GM21367 (cell line): ENCODE results near the gene ARHGAP22.

Experiments
- ATAC-seq: cut with Tn5 transposase; IDR thresholded peaks from one replicate; pipeline ENCODE4 v1.9.1; 2021; ENCODE audit not compliant: unreplicated experiment

ARHGAP22 gene

DNA sequence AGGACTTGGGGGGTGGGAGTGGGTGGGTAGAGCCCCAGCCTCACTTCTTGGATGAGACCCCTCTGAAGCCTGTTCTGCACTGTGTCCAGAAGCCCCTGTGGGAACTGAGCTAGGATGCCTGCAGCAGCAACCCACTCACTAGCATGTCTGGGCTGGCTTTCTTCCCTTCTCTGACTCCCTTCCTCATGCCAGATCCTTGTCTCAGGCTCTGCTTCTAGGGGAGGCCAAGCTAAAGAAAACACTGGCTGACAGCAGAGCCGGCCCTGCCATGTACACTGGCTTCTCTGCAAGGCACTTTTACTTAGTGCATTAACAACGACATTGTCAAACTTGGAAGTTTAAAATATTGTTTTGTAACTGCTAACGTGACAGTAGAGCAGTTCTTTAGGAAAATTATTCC is 50.2 kb downstream of the ARHGAP22 start:
- no peak for ATAC-seq

DNA sequence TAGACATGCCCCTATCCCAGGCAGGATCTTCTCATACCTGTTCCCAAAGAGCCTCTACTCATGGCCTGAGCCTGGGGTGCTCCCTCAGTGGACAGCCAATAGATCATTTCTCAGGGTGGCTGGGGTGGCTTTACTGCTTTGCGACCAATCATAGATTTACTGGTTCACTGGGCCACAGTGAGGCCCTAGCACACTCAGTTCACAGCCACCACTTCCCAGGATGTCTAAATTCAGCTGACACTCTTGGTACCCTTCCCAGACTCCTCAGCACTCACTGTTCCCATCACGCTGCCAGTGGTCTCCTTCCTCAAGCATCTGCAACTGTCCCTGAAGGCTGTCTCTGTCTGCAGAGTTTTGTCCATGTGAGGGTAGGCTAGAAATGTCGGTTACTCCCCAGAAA is 50.6 kb downstream of the ARHGAP22 start:
- ATAC-seq, result no peak

DNA sequence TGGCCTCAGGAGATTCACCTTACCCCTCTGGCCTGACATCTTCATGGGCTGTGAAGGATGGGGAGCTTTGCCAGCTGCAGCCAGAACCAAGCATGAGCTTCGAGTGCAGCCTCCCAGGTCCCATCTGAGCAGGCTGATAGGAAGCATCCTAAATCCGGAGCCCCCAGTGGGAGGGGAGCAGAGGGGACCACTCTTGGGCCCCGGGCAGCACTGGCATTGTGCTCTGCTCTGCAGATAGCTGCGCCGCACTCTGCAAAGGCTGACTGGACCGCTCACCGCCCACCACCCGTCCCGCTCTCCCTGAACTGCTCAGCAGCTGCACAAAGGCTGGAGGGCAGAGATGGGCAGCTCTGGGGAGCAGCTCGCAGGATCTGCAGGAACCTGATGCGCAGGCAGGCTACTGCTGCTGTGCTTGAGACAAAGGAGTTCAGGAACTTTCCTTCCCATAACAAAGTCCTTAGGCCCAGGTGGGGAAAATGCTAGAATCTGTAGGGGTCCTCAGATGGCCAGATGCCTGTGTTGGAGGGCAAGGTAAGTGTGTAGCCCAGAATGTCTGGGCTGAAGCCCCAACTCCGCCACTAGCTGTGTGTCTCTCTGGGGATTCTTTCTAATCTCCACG is 51.8 kb downstream of the ARHGAP22 start:
- no peak for ATAC-seq

DNA sequence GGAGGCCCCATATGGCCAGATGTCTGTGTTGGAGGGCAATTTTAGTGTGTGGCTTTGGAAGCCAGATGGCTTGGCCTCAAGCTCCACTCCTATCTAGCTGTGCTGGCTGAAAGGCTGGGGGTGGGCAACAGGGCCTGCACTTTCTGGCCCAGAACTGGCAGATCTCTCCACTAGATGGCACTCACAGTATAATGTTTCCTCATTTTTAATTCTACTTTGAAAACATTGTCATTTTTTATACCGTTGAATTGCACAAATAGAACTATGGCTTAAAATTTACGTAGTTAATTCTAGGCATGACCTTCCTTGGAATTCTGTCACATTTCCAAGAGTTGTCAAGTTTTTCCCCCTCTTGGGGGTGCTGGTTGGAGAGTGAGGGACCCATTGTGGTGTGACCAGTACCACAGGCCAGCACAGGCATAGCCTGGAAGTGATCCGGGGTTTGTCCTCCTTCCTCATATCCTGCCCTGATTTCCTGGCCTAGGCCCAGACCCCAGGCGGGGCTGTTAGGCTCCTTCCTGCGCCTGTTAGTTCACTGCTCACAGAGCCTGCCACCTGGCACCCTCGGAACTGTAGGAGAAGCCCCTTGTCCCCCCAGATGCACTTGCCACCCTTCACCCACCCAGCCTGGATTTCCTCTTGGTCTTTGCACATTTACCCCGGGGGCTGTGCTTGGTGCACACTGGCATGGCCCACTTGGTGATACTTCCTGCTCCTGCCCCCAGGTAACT is 52.8 kb downstream of the ARHGAP22 start:
- no peak for ATAC-seq

DNA sequence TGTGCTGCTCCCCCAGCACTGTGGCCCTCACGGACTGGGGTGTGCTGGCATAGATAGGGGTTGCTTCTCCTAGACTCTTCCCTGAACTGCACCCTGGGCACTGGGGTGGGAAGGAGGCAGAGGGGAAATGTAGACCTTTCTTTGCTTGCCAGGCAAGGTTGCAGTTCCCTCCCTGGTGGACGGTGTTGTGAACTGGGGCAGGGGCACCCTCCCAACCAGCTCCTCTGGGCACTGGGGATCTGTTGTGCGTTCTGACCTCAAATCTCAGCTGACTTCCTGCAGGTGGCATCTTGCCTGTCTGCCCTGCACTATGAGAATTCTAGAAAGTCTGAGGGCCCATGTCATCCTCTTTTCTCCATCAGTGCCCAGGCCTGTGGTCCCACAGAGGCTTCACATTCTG is 53.9 kb downstream of the ARHGAP22 start:
- no peak for ATAC-seq

DNA sequence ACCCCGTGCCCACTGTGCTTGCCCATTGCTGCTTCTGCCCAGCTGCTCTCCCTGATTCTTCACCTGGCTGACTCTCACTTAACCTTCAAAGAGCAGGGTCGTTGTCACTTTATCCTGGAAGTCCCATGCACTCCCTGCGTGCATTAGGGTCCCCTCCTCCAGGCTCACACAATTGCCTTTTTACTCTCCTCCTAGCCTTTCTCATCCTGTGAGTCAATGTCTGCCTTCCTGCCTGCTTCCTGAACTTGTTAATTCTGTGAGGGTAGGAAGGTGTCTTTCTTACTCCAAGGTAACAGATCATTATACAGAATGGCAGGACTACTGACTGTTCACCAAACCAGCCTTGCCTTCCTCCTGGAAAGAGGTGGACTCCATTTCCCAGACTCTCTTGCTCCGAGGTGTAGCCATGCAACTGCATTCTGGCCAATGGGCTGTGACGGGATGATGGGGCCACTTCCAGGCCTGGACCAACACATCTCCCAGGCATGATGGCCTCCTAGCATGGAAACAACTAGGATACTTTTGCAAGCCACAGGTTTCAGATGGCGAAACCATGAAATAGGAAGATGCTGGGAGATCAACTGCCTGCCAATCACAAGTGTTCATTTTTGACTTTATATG is 54.7 kb downstream of the ARHGAP22 start:
- no peak for ATAC-seq

DNA sequence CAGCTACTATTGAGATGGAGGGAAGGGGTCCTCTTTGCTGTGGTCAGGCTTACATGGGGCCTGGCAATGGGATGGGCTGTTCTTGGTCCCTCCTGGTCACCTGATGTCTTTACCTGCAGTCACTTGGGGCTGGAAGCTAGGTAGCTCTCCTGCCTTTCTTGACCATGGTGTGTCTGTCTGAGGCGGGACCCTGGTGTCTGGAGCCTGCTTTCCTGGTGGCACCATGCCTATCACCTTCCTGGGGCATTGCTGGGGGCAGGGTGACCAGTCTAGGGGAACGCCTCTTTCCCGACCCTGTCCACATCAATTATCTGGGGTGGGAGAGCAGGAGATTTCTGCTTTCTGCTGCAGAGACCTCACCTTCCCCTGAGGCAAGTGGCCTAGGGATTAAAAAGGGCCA is 55.6 kb downstream of the ARHGAP22 start:
- no peak for ATAC-seq

DNA sequence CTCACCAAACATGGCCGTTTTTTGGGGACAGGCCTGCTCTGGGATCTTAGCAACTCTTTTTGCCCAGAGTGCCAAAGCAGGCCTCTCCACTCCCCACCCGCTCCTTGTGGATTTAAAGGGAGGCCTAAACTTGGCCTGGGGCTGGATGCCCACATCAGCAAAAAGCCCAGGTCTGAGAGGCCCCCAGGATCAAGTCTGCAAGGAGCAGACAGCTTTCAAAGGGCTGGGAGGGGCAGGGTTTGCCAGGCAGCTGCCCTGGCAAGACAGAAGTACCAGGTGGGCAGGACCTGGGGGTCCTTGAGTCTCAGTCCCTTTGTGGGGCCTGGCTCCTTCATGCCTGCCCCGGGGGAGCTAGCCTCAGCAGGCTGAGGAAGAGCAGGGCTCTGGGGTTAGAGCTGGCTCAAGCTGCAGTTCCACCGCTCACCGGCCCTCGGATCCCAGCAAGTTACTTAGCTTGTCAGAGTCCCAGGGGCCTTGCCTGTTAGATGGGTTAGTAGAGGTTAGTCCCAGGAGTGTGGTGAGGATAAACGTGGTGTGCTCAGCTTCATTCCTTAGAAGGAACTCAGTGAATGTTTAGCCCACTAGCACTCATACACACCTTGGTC is 56.2 kb downstream of the ARHGAP22 start:
- ATAC-seq, result no peak

DNA sequence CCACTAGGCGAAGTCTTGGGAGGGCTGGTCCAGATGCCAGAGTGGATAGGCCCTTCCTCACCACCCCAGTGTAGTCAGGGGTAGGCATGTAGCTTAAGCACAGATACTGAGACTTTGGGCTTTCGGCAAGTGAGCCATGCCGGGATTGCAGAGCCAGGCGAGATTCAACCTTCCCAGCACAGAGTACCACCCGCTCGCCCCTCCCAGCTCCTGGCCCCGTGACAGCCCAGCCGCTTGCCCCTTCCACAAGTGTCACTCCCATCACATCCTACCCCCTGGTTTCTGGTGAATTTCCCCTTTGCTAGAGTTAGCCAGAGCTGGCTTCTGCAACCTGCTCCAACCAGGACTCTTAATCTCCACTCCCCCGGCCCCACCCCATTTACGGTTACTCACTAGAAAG is 56.9 kb downstream of the ARHGAP22 start:
- ATAC-seq, result no peak

DNA sequence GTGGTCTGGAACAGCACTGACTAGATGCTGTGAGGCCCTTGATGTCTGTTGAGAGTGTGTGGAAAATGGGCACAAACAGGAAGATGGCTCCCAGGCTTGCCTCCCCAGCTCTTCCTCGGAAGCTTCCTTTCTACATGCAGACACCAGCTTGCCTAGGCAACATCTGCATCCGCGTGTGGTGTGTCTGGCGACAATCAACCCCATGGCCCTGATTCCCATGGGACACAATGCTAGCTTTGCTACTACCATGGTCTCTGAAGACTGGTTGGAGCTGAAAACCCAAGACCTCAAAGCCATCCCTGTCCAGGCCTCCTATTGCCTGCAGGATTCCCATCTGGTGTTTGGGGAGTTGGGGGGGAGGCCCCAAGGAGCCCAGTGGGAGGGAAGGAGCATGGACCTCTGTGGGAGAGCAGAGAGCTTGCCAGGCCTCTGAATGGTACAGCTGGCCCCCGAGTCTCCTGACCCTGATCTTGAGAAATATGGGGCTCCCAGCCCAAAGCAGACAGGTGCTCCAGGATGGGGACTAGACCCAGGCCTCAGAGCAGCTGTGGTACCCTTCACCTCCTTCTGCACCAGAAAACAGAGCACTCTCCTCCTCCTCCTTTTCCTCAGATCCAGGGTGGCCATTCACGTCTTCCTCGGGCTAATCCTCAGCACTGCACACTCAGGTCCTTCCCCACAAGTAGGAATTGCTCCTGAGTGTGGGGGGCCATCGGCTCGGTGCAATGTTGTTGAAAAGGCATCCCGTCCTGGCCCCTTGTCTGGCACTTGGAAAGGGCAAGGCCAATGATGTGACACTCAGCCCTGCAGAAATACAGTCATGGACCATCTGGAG is 57.6 kb downstream of the ARHGAP22 start:
- ATAC-seq, result no peak

DNA sequence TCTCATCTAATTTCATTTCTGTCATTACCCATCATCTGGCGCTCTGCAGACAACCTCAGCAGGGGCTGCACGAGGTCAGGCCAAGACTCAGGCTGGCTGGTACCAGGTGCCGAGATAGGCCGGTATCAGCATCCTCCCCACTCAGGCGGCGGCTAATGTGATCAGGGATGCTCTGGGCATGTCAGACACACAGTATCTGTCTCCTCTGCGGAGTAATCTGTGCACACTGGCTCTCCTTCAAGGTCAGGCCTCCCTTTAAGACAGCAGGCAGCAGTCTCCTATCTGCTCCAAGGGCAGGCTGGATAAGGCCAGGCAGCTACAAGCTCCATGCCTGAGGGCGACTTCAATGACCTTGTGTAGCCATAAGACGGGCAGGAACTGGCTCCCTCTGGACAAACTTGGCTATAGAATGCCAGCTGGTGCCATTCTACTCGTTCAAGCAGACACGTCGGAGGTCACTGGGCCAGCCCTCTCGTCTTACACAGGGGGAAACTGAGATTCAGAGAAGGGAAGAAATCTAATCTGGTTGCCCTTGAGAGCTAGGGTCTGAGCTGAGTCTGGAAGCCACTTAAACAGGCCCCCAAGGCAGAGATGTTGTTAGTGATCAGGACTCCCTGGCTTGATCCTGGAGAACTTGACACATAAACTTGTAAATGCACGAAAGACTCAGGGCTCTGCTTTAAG is 59.3 kb downstream of the ARHGAP22 start:
- ATAC-seq, result no peak

DNA sequence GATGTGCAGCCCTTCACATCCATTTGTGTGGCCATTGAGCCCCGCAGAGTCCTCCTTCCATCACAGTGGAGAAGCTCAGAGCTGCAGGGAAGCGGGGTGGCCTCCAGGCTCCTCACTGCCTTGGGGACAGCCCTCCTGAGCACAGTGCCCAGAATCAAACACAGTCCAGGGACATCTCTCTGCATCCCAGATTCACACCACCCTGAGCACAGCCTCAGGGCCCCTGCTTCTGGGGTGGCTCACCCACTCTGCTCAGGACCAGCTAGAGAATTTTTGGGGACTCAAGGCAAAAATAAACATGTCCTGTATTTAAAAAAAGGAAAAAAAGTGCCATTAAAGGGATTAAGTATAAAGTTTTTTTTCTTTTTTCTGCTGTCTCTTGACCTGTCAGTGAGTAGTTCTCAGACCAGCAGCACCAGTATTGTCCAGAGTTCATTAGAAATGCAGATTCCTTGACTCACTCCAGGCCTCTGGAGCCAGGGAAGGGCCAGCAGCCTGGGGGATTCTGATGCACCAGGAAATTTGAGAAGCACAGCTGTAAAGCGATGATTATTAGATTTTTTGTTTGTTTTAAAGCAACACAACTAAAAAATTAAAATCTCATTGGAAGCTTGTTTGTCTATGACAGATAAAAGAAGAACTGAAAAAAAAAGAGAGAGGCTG is 61.6 kb downstream of the ARHGAP22 start:
- ATAC-seq, result no peak

DNA sequence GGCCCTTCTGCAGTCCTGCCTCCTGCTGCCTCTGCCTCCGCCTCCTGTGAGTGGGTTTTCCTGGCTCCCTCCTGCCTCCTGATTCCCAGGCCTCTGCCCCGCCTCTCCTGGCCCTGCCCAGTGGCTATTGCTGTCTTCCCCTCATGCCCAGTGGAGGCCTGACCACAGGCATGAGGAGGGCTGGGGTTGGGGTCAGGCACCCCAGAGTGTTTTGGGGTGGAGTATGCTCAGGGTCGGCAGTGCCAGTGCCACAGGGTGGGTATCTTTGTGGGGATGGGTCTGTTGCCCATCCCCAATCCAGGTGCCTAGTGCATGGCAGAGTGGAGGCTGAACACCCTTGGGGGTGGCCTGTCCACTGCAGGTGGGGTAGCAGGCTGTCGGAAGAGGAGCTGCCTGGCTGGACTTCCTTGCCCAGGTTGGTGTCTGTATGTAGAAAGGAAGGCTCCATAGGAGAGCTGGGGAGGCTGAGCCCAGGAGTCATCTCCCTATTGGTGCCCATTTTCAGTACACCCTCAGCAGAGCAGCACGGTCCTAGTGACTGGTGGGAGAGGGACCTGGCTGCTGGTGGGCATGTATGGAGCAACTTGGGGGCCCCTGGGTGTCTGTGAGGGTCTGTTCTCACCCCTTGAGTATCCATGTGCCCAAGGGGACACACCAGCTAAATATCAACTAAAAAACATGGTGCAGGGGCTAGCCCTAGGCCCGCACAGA is 62.2 kb downstream of the ARHGAP22 start:
- ATAC-seq, result no peak

DNA sequence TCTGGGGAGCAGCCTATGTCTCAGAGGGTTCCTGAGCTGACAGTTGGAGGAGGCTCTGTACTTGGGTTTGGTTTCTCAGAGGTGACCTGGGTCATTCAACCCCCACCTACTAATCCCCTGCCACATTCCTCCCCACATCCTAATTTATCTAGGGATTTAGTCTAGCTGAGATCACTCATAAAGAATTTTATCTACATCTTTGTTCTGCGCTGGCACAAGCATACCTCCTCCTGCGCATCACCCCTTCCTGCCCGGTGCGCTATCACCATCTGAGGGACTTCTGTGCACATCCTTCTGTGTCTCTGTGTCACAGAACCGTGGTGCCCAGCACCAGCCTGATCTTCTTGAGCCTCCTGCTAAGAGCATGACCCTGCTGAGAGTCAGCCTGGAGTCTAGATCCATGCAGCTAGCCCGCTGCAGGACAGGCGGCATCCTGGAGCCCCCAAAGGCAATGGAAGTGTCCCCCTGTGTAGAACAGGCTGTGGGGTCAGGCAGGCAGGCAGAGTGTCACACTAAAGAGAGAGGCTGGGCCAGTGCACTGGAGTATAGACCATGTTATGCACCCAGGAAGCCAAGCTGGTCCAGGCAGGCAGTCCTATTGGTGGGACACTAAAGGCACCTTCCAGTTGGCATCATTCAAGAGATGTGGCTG is 63.6 kb downstream of the ARHGAP22 start:
- no peak for ATAC-seq

DNA sequence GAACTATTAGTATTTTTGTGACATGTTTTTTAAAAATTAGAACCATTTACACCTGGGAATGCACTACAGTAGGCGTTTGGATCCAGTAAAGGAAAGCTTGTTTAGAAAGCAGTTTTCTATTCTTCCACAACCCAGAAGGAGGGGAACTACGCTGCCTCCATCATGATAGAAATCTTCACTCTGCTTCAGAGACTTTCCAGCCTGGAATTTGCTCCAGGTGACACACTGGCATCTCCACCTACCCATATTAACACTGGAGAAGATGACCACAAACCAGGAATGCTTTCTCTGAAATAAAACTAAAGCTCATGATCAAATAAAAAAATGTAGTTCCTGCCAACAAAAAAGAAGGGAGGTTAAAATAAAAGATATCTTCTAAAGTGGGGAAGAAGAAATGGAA is 66.3 kb downstream of the ARHGAP22 start:
- ATAC-seq, result no peak

DNA sequence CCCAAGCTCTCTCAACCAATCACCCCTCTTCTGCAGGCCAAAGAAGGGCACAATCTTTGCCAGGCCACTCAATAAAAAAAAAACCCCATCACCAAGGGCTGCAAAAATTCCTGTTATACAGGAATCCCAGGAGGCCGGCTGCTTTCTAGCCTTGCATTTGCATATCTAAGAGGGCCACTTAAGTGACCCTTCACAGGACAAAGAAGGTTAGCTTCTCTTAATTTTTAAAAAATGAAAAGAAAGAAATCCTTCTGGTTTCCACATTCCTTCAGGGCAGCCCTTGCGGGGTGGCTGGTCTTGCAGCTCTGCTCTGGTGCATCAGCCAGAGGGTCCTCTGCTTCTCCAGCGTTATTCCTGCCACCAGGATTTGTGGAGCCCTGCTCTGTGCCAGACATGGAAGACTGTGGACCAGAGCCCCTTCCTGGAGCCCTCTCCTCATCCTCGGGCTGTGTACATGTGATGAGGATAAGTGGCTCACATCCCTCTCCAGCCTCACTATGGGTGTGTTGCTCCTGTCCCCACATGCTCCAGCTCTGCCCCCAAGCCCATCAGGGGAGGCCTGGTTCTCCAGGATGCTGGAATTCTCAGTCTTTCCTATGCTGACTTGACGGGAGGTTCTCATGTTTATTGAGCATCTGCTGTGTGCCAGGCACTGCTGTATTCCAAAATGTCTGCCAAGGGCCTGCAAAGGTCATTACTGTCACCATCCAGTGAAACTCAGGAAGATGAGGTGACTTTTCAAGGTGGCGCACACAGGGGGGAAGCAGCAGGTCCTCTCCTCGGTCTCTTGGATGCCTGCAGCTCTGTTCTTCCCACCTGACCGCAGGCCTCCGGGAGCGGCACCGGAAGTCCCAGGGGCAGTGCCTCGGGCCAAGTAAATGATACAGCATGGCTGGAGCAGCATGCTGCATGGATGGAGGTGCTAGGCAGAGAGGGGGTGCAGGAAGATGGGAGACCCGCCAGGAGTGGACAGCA is 67.7 kb downstream of the ARHGAP22 start:
- ATAC-seq, result no peak

DNA sequence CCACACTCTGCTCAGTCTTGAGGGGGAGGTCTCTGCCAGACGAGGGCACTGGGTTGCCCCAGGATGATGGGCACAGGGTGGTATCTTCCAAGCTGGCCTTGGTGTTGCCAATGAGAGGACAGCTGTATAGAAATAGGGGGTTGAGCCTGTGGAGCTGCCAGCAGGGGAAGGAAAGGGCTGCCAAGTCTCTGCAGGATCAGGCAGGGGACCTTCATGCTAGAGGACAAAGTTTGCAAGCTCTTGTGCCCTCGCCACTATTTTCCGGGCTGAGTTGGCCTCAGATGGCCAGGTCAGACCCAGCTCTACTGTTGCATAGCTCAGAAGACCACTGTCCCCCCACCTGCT is 68.7 kb downstream of the ARHGAP22 start:
- ATAC-seq, result no peak
